ENCODE measurements around the gene CUEDC1. TPM values are rescaled to one million over a fixed set of nuclear protein-coding genes. Genes with fewer than 3 reads are reported as not detected.

Gene CUEDC1
- total and polyA plus RNA-seq, 2 donors (not counting 1 experiment from before 2014, with no cell fraction given), result 0.57 TPM; not detected in 1

DNA sequence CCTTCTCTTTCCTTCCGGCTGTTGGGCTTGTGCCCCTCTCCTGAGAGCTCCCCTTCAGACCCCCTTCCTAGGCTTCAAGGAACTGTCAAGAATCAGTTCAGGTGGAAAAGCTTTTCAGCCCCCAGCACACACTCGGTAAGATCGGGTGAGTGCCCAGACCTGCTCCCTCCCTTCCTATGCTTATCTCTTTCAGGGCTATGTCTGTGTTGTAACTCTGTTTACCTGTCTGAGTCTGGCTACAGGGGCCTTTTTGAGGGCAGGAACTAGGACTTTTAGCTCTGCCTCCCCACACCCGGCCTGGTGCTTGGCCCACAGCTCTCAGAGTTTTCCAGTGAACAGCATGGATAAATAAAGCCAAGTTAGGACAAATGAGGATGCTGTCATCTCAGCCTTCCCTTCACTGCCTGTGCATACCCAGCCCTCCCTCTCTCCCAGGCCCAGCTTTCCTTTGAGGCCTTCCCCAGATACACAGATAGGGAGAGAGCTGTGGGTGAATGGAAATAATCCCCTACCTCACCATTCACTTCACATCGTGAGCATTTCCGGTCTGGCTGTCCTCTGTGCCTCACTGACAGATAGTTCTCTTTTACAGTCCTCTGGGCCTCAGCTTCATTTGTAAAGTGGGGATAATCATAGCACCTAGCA, 99.7 kb downstream of the CUEDC1 start:
- Histone ChIP-seq H3K79me2 (ENCODE audit: control insufficient read depth, insufficient read depth, low read length) (peaks cover 3% of the 10 kb centered on the region), H4K20me1 (ENCODE audit: control insufficient read depth, insufficient read depth, low read length, poor library complexity, severe bottlenecking) (no peaks in the 10 kb centered on the region)
- CTCF ChIA-PET, result interaction anchor here (0.5 to 18.1 kb wide), 8 partner anchors 34 to 741 kb away, joined by 3 to 468 read pairs (median 3); partner anchors contain the start of gene VEZF1

More for the DNA sequence above, 99.7 kb downstream of the CUEDC1 start:
- TF ChIP-seq EZH2 (IDR thresholded peaks at IDR 0.05; ENCODE audit: borderline replicate concordance, insufficient read depth, low read depth, low read length, poor library complexity, severe bottlenecking), result no peak
- TF ChIP-seq CTCF (IDR thresholded peaks at IDR 0.05), result no peak
- H3K9me3 Mint-ChIP-seq (ENCODE audit: insufficient read depth), result no peaks in the 10 kb centered on the region
- Histone ChIP-seq H2AFZ (ENCODE audit: insufficient read depth, low read depth, low read length, poor library complexity, severe bottlenecking) (no peak overlapping the region), H3K4me1 (ENCODE audit: control insufficient read depth in 2 of 2, insufficient read depth in 2 of 2, low read length in 2 of 2) (peaks cover 8 to 11% of the 10 kb centered on the region in 2 donors), H3K27me3 (replicated peaks in 1 of 4; ENCODE audit: control extremely low read depth in 1 of 4, control insufficient read depth in 3 of 4, insufficient read depth in 4 of 4, low read length in 3 of 4) (peaks cover 0 to 26% (median 7%) of the 10 kb centered on the region in 4 experiments), H3K9me3 (ENCODE audit: control extremely low read depth in 1 of 3, control insufficient read depth in 2 of 3, insufficient read depth in 1 of 3, low read length in 2 of 3) (no peaks in the 10 kb centered on the region), H3K4me2 (replicated peaks; ENCODE audit: low read depth, low read length, poor library complexity, severe bottlenecking) (no peak overlapping the region), H3K9ac (ENCODE audit: low read length) (no peak overlapping the region), H3K36me3 (replicated peaks in 1 of 2; ENCODE audit: control extremely low read depth in 1 of 2, control insufficient read depth in 1 of 2, extremely low read depth in 1 of 2, insufficient read depth in 2 of 2, low read length in 1 of 2) (no peaks in the 10 kb centered on the region), H3K27ac (ENCODE audit: low read length in 2 of 2) (no peak overlapping the region), H3K4me3 (ENCODE audit: control extremely low read depth in 1 of 5, extremely low read depth in 1 of 5, insufficient read depth in 1 of 5, low read depth in 2 of 5, low read length in 4 of 5) (no peak overlapping the region)
- intact Hi-C loops (cut with micrococcal nuclease), result loop anchor here (10.0 kb wide), 2 partner anchors 359 to 659 kb away; partner anchors contain the start of genes MKS1 and MTMR4
- WGBS (ENCODE audit: insufficient coverage), result 100% methylated on average over 2 of the region's 6 CpGs
- no peak for DNase-seq
- peak overlapping the region; percentile 53 for H3K27ac Mint-ChIP-seq
- H3K4me3 Mint-ChIP-seq, result no peak overlapping the region
- peaks cover 12% of the 10 kb centered on the region for H3K4me1 Mint-ChIP-seq
- POLR2A ChIA-PET, result interaction anchor here (0.6 to 1.1 kb wide), 3 partner anchors 106 to 594 kb away, joined by 3 to 8 read pairs (median 7); no protein-coding TSS in a partner anchor
- H3K27me3 Mint-ChIP-seq, result peaks cover 12% of the 10 kb centered on the region
- no peak for ATAC-seq (ENCODE audit: low read depth)

Measured in B cell (primary cell).